ENCODE measurements around the gene NDUFB11. TPM values are rescaled to one million over a fixed set of nuclear protein-coding genes. Genes with fewer than 3 reads are reported as not detected.

NDUFB11 gene
- polyA plus RNA-seq, result 100 to 1,000 TPM in 2 of 4 donors, 10 to 100 TPM in 2; 78.1 to 109 (median 98.8) TPM
- long read RNA-seq, donor 1, transcript NDUFB11-202 (3 exons, 1,388 nt), result major isoform, 183 of 265 reads
- long read RNA-seq, donor 1, transcript NDUFB11-201 (3 exons, 948 nt), result minor isoform, 70 of 265 reads
- long read RNA-seq, donor 1, partial matches to known transcripts, result 12 of 265 reads
- long read RNA-seq, donor 1, other reads (novel, unspliced or antisense), result 0 of 265 reads
- long read RNA-seq, donor 2, transcript NDUFB11-202 (3 exons, 1,388 nt), result major isoform, 36 of 58 reads
- long read RNA-seq, donor 2, transcript NDUFB11-201 (3 exons, 948 nt), result minor isoform, 11 of 58 reads
- long read RNA-seq, donor 2, partial matches to known transcripts, result 11 of 58 reads
- long read RNA-seq, donor 2, other reads (novel, unspliced or antisense), result 0 of 58 reads
- long read RNA-seq, donor 3, transcript NDUFB11-201 (3 exons, 948 nt), result minor isoform, 29 of 75 reads
- long read RNA-seq, donor 3, transcript NDUFB11-202 (3 exons, 1,388 nt), result major isoform, 46 of 75 reads
- long read RNA-seq, donor 3, partial matches to known transcripts, result 0 of 75 reads
- long read RNA-seq, donor 3, other reads (novel, unspliced or antisense), result 0 of 75 reads
- long read RNA-seq, donor 4, partial matches to known transcripts, result 0 of 7 reads
- long read RNA-seq, donor 4, other reads (novel, unspliced or antisense), result 0 of 7 reads
- long read RNA-seq, donor 5, transcript NDUFB11-201 (3 exons, 948 nt), result minor isoform, 6 of 33 reads
- long read RNA-seq, donor 5, transcript NDUFB11-202 (3 exons, 1,388 nt), result major isoform, 27 of 33 reads
- long read RNA-seq, donor 5, partial matches to known transcripts, result 0 of 33 reads
- long read RNA-seq, donor 5, other reads (novel, unspliced or antisense), result 0 of 33 reads
- long read RNA-seq, donor 6, transcript NDUFB11-201 (3 exons, 948 nt), result minor isoform, 28 of 97 reads
- long read RNA-seq, donor 6, transcript NDUFB11-202 (3 exons, 1,388 nt), result major isoform, 69 of 97 reads
- long read RNA-seq, donor 6, partial matches to known transcripts, result 0 of 97 reads
- long read RNA-seq, donor 6, other reads (novel, unspliced or antisense), result 0 of 97 reads
- long read RNA-seq, donor 7, transcript NDUFB11-201 (3 exons, 948 nt), result minor isoform, 91 of 340 reads
- long read RNA-seq, donor 7, transcript NDUFB11-202 (3 exons, 1,388 nt), result major isoform, 235 of 340 reads
- long read RNA-seq, donor 7, partial matches to known transcripts, result 8 of 340 reads
- long read RNA-seq, donor 7, other reads (novel, unspliced or antisense), result 6 of 340 reads
- long read RNA-seq, donor 8, transcript NDUFB11-202 (3 exons, 1,388 nt), result major isoform, 12 of 14 reads
- long read RNA-seq, donor 8, partial matches to known transcripts, result 0 of 14 reads
- long read RNA-seq, donor 8, other reads (novel, unspliced or antisense), result 0 of 14 reads
- long read RNA-seq, donor 9, transcript NDUFB11-202 (3 exons, 1,388 nt), result major isoform, 18 of 26 reads
- long read RNA-seq, donor 9, transcript NDUFB11-201 (3 exons, 948 nt), result minor isoform, 8 of 26 reads
- long read RNA-seq, donor 9, partial matches to known transcripts, result 0 of 26 reads
- long read RNA-seq, donor 9, other reads (novel, unspliced or antisense), result 0 of 26 reads
- long read RNA-seq, donor 10, transcript NDUFB11-201 (3 exons, 948 nt), result minor isoform, 27 of 155 reads
- long read RNA-seq, donor 10, transcript NDUFB11-202 (3 exons, 1,388 nt), result major isoform, 113 of 155 reads
- long read RNA-seq, donor 10, partial matches to known transcripts, result 15 of 155 reads
- long read RNA-seq, donor 10, other reads (novel, unspliced or antisense), result 0 of 155 reads

- Histone ChIP-seq H3K4me1 (ENCODE audit: control insufficient read depth in 3 of 3, insufficient read depth in 2 of 3, low read depth in 1 of 3, low read length in 2 of 3) (peaks cover 3 to 5% (median 3%) of the 10 kb centered on the region in 3 donors), H3K27me3 (ENCODE audit: control insufficient read depth in 3 of 3, insufficient read depth in 3 of 3, low read length in 3 of 3) (no peaks in the 10 kb centered on the region), H3K4me3 (ENCODE audit: low read depth in 1 of 3, low read length in 3 of 3) (peak within 1 kb of the TSS; percentile 50 to 92 (median 54)), H3K27ac (ENCODE audit: low read depth in 1 of 3, low read length in 2 of 3) (peak within 1 kb of the TSS; percentile 39 to 99 (median 98)), H3K9me3 (ENCODE audit: control insufficient read depth in 2 of 2, insufficient read depth in 1 of 2, low read depth in 1 of 2, low read length in 1 of 2) (peaks cover 0 to 3% of the 10 kb centered on the region in 2 donors), H3K36me3 (ENCODE audit: control insufficient read depth in 3 of 3, insufficient read depth in 2 of 3, low read depth in 1 of 3, low read length in 3 of 3) (peaks cover 0 to 33% (median 0%) of the 10 kb centered on the region in 3 donors)
- DNase-seq, result peak; percentile 91 to 92
- FAIRE-seq, result peak; percentile 70
- 0 to 47% (median 7%) methylated on average over 32 to 54 of the region's 54 CpGs for whole genome bisulfite sequencing, 3 donors
Observed at GRCh38 chrX:47144626-47145394, at the start of gene NDUFB11, which contains the start of gene RBM10. Gene NDUFB11, minus strand, starts transcription at chrX:47144702. Its CDS starts 23 bp downstream, at chrX:47144679. Gene RBM10, plus strand, starts transcription at chrX:47145221. Its CDS starts 2,261 bp downstream, at chrX:47147482.

GRCh38 chrX:47193475-47194193, 49.1 kb upstream of the NDUFB11 start, which contains the start of gene UBA1:
Gene UBA1, plus strand, starts transcription at chrX:47193829. Its CDS starts 4,974 bp downstream, at chrX:47198803.
- Histone ChIP-seq H3K4me1 (ENCODE audit: control insufficient read depth in 3 of 3, insufficient read depth in 2 of 3, low read depth in 1 of 3, low read length in 2 of 3) (peaks cover 0 to 24% (median 5%) of the 10 kb centered on the region in 3 donors), H3K27ac (ENCODE audit: low read depth in 1 of 3, low read length in 2 of 3) (peak within 1 kb of the TSS; percentile 85 to 97 (median 93)), H3K4me3 (ENCODE audit: low read depth in 1 of 3, low read length in 3 of 3) (peak within 1 kb of the TSS; percentile 77 to 97 (median 91)), H3K27me3 (ENCODE audit: control insufficient read depth in 3 of 3, insufficient read depth in 3 of 3, low read length in 3 of 3) (no peaks in the 10 kb centered on the region), H3K9me3 (ENCODE audit: control insufficient read depth in 2 of 2, insufficient read depth in 1 of 2, low read depth in 1 of 2, low read length in 1 of 2) (no peaks in the 10 kb centered on the region), H3K36me3 (ENCODE audit: control insufficient read depth in 3 of 3, insufficient read depth in 2 of 3, low read depth in 1 of 3, low read length in 3 of 3) (peaks cover 0 to 24% (median 2%) of the 10 kb centered on the region in 3 donors)
- FAIRE-seq, result no peak
- peak; percentile 95 for DNase-seq
- WGBS, 3 donors, result 0 to 1% (median 0%) methylated on average over 20 to 50 of the region's 50 CpGs

GRCh38 chrX:47191806-47192401, 47.4 kb upstream of the NDUFB11 start:
- DNase-seq (no peak), FAIRE-seq (no peak)
- H3K4me1 ChIP-seq (ENCODE audit: control insufficient read depth in 3 of 3, insufficient read depth in 2 of 3, low read depth in 1 of 3, low read length in 2 of 3), result peaks cover 0 to 15% (median 5%) of the 10 kb centered on the region in 3 donors
- H3K27me3 ChIP-seq (ENCODE audit: control insufficient read depth in 3 of 3, insufficient read depth in 3 of 3, low read length in 3 of 3), result no peaks in the 10 kb centered on the region
- peaks cover 0 to 18% (median 0%) of the 10 kb centered on the region in 3 donors for H3K36me3 ChIP-seq (ENCODE audit: control insufficient read depth in 3 of 3, insufficient read depth in 2 of 3, low read depth in 1 of 3, low read length in 3 of 3)
- H3K9me3 ChIP-seq (ENCODE audit: control insufficient read depth in 2 of 2, insufficient read depth in 1 of 2, low read depth in 1 of 2, low read length in 1 of 2), result no peaks in the 10 kb centered on the region
- WGBS, 3 donors, result 38 to 49% (median 45%) methylated on average over 16 of the region's 16 CpGs
- peak overlapping the region in 1 of 3 donors; percentile 60 for H3K4me3 ChIP-seq (ENCODE audit: low read depth in 1 of 3, low read length in 3 of 3)
- H3K27ac ChIP-seq (ENCODE audit: low read depth in 1 of 3, low read length in 2 of 3), result peak overlapping the region in 1 of 3 donors; percentile 85

- peak overlapping the region; percentile 19 to 60 (median 44) for H3K4me3 ChIP-seq (ENCODE audit: low read depth in 1 of 3, low read length in 3 of 3)
- peaks cover 0 to 22% (median 1%) of the 10 kb centered on the region in 3 donors for H3K36me3 ChIP-seq (ENCODE audit: control insufficient read depth in 3 of 3, insufficient read depth in 2 of 3, low read depth in 1 of 3, low read length in 3 of 3)
- 5 to 29% (median 8%) methylated on average over 25 to 26 of the region's 26 CpGs for WGBS, 3 donors
- no peaks in the 10 kb centered on the region for H3K9me3 ChIP-seq (ENCODE audit: control insufficient read depth in 2 of 2, insufficient read depth in 1 of 2, low read depth in 1 of 2, low read length in 1 of 2)
- H3K27me3 ChIP-seq (ENCODE audit: control insufficient read depth in 3 of 3, insufficient read depth in 3 of 3, low read length in 3 of 3), result no peaks in the 10 kb centered on the region
- H3K4me1 ChIP-seq (ENCODE audit: control insufficient read depth in 3 of 3, insufficient read depth in 2 of 3, low read depth in 1 of 3, low read length in 2 of 3), result peaks cover 0 to 13% (median 5%) of the 10 kb centered on the region in 3 donors
- peak; percentile 36 to 38 for DNase-seq
- H3K27ac ChIP-seq (ENCODE audit: low read depth in 1 of 3, low read length in 2 of 3), result peak overlapping the region in 1 of 3 donors; percentile 85
- no peak for FAIRE-seq
Observed at GRCh38 chrX:47191331-47191730, 46.8 kb upstream of the NDUFB11 start.

GRCh38 chrX:47190445-47191269, 46.2 kb upstream of the NDUFB11 start:
- Histone ChIP-seq H3K36me3 (ENCODE audit: control insufficient read depth in 3 of 3, insufficient read depth in 2 of 3, low read depth in 1 of 3, low read length in 3 of 3) (peaks cover 0 to 21% (median 5%) of the 10 kb centered on the region in 3 donors), H3K9me3 (ENCODE audit: control insufficient read depth in 2 of 2, insufficient read depth in 1 of 2, low read depth in 1 of 2, low read length in 1 of 2) (no peaks in the 10 kb centered on the region), H3K27ac (ENCODE audit: low read depth in 1 of 3, low read length in 2 of 3) (peak overlapping the region in 1 of 3 donors; percentile 85), H3K4me3 (ENCODE audit: low read depth in 1 of 3, low read length in 3 of 3) (peak overlapping the region; percentile 19 to 60 (median 44)), H3K4me1 (ENCODE audit: control insufficient read depth in 3 of 3, insufficient read depth in 2 of 3, low read depth in 1 of 3, low read length in 2 of 3) (peaks cover 0 to 7% (median 0%) of the 10 kb centered on the region in 3 donors), H3K27me3 (ENCODE audit: control insufficient read depth in 3 of 3, insufficient read depth in 3 of 3, low read length in 3 of 3) (no peaks in the 10 kb centered on the region)
- DNase-seq, result peak; percentile 84 to 88
- FAIRE-seq, result no peak
- WGBS, 3 donors, result 3 to 28% (median 8%) methylated on average over 36 to 40 of the region's 40 CpGs

Data from small intestine (tissue), 16 donors.